HepG2 (cell line): ENCODE results near the gene ENDOD1. TPM values are rescaled to one million over a fixed set of nuclear protein-coding genes. Genes with fewer than 3 reads are reported as not detected.
A peak's percentile ranks its signal among the peaks of the same experiment; 100 is the strongest.

Experiments used
- CREM ChIP-seq, 2 experiments: sonication (generic) in 1 of 2; formaldehyde crosslinking in 1 of 2; IDR thresholded peaks; 2 replicates each; pipeline versions ENCODE4 v1.4.0 to v1.6.1; 2016 to 2020; ENCODE audit warnings: antibody characterized with exemption in 1 of 2, mild to moderate bottlenecking in 1 of 2, missing genetic modification reagents in 1 of 2
- FOXK1 ChIP-seq: sonication (generic); formaldehyde crosslinking; IDR thresholded peaks from 2 replicates; pipeline ENCODE4 v1.4.0; 2020; ENCODE audit warnings: low read depth, missing genetic modification reagents, borderline replicate concordance
- FOXK2 ChIP-seq: fragments of 450-650 bp; IDR thresholded peaks from 2 replicates; pipeline ENCODE4 v1.6.1; 2016
- JDP2 ChIP-seq: sonication (generic); formaldehyde crosslinking; IDR thresholded peaks from 2 replicates; pipeline ENCODE4 v1.8.1; 2022; ENCODE audit warnings: missing genetic modification reagents, borderline replicate concordance
- MXD4 ChIP-seq: IDR thresholded peaks from 2 replicates; pipeline ENCODE4 v1.6.1; 2016; ENCODE audit warnings: mild to moderate bottlenecking, missing biosample characterization, missing genetic modification reagents
- NFIC ChIP-seq: IDR thresholded peaks from 2 replicates; pipeline ENCODE4 v1.6.1; 2012; ENCODE audit warnings: mild to moderate bottlenecking, low read length, inconsistent platforms
- POGZ ChIP-seq: sonication (generic); formaldehyde crosslinking; IDR thresholded peaks from 2 replicates; pipeline ENCODE4 v1.4.0; 2020; ENCODE audit warnings: mild to moderate bottlenecking, missing genetic modification reagents
- SRSF9 ChIP-seq: fragments of 200-400 bp; formaldehyde crosslinking; IDR thresholded peaks from 2 replicates; pipeline ENCODE4 v1.6.1; 2018; ENCODE audit warnings: borderline replicate concordance, mild to moderate bottlenecking, low read depth, low read length; ENCODE audit not compliant: insufficient read depth, poor library complexity, severe bottlenecking
- TBP ChIP-seq: sonication (generic); formaldehyde crosslinking; IDR thresholded peaks from 2 replicates; pipeline ENCODE4 v1.5.0; 2020; ENCODE audit warnings: missing genetic modification reagents
- U2AF2 ChIP-seq: fragments of 200-400 bp; formaldehyde crosslinking; IDR thresholded peaks from 2 replicates; pipeline ENCODE4 v1.6.1; 2017; ENCODE audit warnings: low read depth, mild to moderate bottlenecking, low read length
- ZFP1 ChIP-seq: IDR thresholded peaks from 2 replicates; pipeline ENCODE4 v1.6.1; 2016
- ZFX ChIP-seq: sonication (generic); formaldehyde crosslinking; IDR thresholded peaks from 2 replicates; pipeline ENCODE4 v1.4.0; 2020; ENCODE audit warnings: mild to moderate bottlenecking, low read depth, missing genetic modification reagents, moderate library complexity
- ZNF674 ChIP-seq: sonication (generic); formaldehyde crosslinking; IDR thresholded peaks from 2 replicates; pipeline ENCODE4 v1.5.0; 2020; ENCODE audit warnings: low read depth, mild to moderate bottlenecking, missing genetic modification reagents
- ZNF775 ChIP-seq: sonication (generic); formaldehyde crosslinking; IDR thresholded peaks from 2 replicates; pipeline ENCODE4 v1.4.0; 2020; ENCODE audit warnings: missing genetic modification reagents, mild to moderate bottlenecking, moderate library complexity, borderline replicate concordance
- polyA plus RNA-seq, 8 experiments: library from polyadenylated mRNA; depleted of rRNA in 3 of 8; stranded (reverse) in 7 of 8; unstranded in 1 of 8; fragments of >200 nt; fragmentation: Illumina TruSeq in 4 of 8; extraction: Trizol in 4 of 8; gene quantifications; 2 replicates each; pipeline versions ENCODE4 v1.2.1 to v1.2.3, GENCODE V29; 2011 to 2016; ENCODE audit warnings: low read depth in 4 of 8, missing spikeins in 1 of 8, mixed read lengths in 1 of 8; ENCODE audit not compliant: insufficient read depth in 1 of 8
- total RNA-seq, 5 experiments: library from RNA; depleted of rRNA; stranded (reverse); fragments of >200 nt; fragmentation: Illumina TruSeq; extraction: Trizol; gene quantifications; 2 replicates each; pipeline ENCODE4 v1.2.3, GENCODE V29; 2016; ENCODE audit warnings: low read depth in 1 of 5
- TF ChIP-seq, protein P1 (sequence below): sonication (generic); formaldehyde crosslinking; IDR thresholded peaks from 2 replicates; pipeline ENCODE4 v1.5.1; 2020; ENCODE audit warnings: missing genetic modification reagents, mild to moderate bottlenecking, borderline replicate concordance
- TF ChIP-seq, protein P2 (sequence below): sonication (generic); formaldehyde crosslinking; IDR thresholded peaks from 2 replicates; pipeline ENCODE4 v1.9.0; 2021; ENCODE audit warnings: missing genetic modification reagents, mild to moderate bottlenecking, borderline replicate concordance
- TF ChIP-seq, protein P3 (sequence below): sonication (generic); formaldehyde crosslinking; IDR thresholded peaks from 2 replicates; pipeline ENCODE4 v1.5.0; 2020; ENCODE audit warnings: mild to moderate bottlenecking, missing genetic modification reagents
- TF ChIP-seq, protein P4 (sequence below): sonication (generic); formaldehyde crosslinking; IDR thresholded peaks from 2 replicates; pipeline ENCODE4 v1.8.0; 2022; ENCODE audit warnings: missing genetic modification reagents, mild to moderate bottlenecking, inconsistent platforms, borderline replicate concordance
- TF ChIP-seq, protein P5 (sequence below): IDR thresholded peaks from 2 replicates; pipeline ENCODE4 v1.6.1; 2016; ENCODE audit warnings: mild to moderate bottlenecking, missing biosample characterization, missing genetic modification reagents
- TF ChIP-seq, protein P6 (sequence below): IDR thresholded peaks from 2 replicates; pipeline ENCODE4 v1.6.1; 2016; ENCODE audit warnings: missing genetic modification reagents, missing compliant biosample characterization

The ENDOD1 gene
- total and polyA plus RNA-seq, 2 of the 13 experiments (the other 11 are each of a cell fraction or from before 2014, with no cell fraction given): 2.0 to 6.8 TPM

DNA sequence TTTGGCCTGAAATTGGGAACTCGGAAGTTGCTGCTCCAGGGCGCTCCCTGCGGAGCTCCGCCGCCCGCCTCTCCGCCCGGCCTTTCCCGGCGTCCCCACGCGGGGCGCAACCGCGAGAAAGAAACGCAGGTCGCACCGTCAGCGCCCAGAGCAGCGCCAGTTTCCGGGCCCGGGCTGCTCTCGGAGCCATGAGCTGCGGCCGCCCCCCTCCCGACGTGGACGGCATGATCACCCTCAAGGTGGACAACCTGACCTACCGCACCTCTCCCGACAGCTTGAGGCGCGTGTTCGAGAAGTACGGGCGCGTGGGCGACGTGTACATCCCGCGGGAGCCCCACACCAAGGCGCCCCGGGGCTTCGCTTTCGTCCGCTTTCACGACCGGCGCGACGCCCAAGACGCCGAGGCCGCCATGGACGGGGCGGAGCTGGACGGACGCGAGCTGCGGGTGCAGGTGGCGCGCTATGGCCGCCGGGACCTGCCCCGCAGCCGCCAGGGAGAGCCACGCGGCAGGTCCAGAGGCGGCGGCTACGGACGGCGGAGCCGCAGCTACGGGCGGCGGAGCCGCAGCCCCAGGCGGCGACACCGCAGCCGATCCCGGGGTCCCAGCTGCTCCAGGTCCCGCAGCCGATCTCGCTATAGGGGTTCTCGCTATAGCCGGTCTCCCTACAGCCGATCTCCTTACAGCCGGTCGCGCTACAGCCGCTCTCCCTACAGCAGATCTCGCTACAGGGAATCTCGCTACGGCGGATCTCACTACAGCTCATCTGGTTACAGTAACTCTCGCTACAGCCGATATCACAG is 22.4 kb upstream of the ENDOD1 start (continued):
- TF ChIP-seq, protein P1, sequence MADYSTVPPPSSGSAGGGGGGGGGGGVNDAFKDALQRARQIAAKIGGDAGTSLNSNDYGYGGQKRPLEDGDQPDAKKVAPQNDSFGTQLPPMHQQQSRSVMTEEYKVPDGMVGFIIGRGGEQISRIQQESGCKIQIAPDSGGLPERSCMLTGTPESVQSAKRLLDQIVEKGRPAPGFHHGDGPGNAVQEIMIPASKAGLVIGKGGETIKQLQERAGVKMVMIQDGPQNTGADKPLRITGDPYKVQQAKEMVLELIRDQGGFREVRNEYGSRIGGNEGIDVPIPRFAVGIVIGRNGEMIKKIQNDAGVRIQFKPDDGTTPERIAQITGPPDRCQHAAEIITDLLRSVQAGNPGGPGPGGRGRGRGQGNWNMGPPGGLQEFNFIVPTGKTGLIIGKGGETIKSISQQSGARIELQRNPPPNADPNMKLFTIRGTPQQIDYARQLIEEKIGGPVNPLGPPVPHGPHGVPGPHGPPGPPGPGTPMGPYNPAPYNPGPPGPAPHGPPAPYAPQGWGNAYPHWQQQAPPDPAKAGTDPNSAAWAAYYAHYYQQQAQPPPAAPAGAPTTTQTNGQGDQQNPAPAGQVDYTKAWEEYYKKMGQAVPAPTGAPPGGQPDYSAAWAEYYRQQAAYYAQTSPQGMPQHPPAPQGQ (CRISPR knock-in tag): no peak
- TF ChIP-seq ZFP1 (CRISPR knock-in tag) (no peak), JDP2 (CRISPR knock-in tag) (no peak), ZNF775 (CRISPR knock-in tag) (no peak), CREM (IDR thresholded peaks at IDR 0.05) (no peak), CREM (CRISPR knock-in tag; IDR thresholded peaks at IDR 0.05) (no peak), MXD4 (CRISPR knock-in tag) (peak; percentile 45; the same call in 1 of the 2 replicates), TBP (CRISPR knock-in tag) (no peak), POGZ (CRISPR knock-in tag) (no peak; the same call in 1 of the 2 replicates), U2AF2 (no peak), FOXK2 (no peak), ZFX (CRISPR knock-in tag) (peak; percentile 85), ZNF674 (CRISPR knock-in tag) (no peak), SRSF9 (no peak), NFIC (no peak), FOXK1 (no peak)
- TF ChIP-seq, protein P2, sequence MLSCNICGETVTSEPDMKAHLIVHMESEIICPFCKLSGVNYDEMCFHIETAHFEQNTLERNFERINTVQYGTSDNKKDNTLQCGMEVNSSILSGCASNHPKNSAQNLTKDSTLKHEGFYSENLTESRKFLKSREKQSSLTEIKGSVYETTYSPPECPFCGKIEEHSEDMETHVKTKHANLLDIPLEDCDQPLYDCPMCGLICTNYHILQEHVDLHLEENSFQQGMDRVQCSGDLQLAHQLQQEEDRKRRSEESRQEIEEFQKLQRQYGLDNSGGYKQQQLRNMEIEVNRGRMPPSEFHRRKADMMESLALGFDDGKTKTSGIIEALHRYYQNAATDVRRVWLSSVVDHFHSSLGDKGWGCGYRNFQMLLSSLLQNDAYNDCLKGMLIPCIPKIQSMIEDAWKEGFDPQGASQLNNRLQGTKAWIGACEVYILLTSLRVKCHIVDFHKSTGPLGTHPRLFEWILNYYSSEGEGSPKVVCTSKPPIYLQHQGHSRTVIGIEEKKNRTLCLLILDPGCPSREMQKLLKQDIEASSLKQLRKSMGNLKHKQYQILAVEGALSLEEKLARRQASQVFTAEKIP (CRISPR knock-in tag): no peak
- TF ChIP-seq, protein P3, sequence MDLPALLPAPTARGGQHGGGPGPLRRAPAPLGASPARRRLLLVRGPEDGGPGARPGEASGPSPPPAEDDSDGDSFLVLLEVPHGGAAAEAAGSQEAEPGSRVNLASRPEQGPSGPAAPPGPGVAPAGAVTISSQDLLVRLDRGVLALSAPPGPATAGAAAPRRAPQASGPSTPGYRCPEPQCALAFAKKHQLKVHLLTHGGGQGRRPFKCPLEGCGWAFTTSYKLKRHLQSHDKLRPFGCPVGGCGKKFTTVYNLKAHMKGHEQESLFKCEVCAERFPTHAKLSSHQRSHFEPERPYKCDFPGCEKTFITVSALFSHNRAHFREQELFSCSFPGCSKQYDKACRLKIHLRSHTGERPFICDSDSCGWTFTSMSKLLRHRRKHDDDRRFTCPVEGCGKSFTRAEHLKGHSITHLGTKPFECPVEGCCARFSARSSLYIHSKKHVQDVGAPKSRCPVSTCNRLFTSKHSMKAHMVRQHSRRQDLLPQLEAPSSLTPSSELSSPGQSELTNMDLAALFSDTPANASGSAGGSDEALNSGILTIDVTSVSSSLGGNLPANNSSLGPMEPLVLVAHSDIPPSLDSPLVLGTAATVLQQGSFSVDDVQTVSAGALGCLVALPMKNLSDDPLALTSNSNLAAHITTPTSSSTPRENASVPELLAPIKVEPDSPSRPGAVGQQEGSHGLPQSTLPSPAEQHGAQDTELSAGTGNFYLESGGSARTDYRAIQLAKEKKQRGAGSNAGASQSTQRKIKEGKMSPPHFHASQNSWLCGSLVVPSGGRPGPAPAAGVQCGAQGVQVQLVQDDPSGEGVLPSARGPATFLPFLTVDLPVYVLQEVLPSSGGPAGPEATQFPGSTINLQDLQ: 0 out of 2 replicates have a peak, but pooled peaks have one; percentile 27
- TF ChIP-seq, protein P4, sequence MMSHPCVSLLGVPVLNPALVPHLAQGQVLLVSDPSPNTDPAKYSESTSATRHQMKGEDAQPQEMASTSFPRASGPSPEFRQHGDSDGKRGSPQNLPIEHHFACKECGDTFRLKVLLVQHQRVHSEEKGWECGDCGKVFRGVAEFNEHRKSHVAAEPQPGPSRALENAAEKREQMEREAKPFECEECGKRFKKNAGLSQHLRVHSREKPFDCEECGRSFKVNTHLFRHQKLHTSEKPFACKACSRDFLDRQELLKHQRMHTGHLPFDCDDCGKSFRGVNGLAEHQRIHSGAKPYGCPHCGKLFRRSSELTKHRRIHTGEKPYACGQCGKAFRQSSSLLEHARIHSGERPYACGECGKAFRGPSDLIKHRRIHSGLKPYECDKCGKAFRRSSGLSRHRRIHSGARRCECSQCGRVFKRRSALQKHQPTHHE: 0 out of 2 replicates have a peak, but pooled peaks have one; percentile 35
- TF ChIP-seq, protein P5, sequence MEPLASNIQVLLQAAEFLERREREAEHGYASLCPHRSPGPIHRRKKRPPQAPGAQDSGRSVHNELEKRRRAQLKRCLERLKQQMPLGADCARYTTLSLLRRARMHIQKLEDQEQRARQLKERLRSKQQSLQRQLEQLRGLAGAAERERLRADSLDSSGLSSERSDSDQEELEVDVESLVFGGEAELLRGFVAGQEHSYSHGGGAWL (CRISPR knock-in tag): no peak
- TF ChIP-seq, protein P6, sequence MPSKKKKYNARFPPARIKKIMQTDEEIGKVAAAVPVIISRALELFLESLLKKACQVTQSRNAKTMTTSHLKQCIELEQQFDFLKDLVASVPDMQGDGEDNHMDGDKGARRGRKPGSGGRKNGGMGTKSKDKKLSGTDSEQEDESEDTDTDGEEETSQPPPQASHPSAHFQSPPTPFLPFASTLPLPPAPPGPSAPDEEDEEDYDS (CRISPR knock-in tag): peak; percentile 10; the same call in 1 of the 2 replicates
